Brain microvascular endothelial cell (primary cell): Measurements from ENCODE around the gene TMEM131.

ENCODE experiments used
- DNase-seq: peaks from one replicate; pipeline ENCODE4 v3.0.0-alpha.2; 2020
- H3K27ac ChIP-seq: fragments of 250-450 bp; sonication (Bioruptor Pico); 2 replicates; pipeline ENCODE4 v1.5.1; 2020; ENCODE audit warnings: mild to moderate bottlenecking, moderate library complexity
- H3K27me3 ChIP-seq: fragments of 250-450 bp; sonication (Bioruptor Pico); replicated peaks from 2 replicates; pipeline ENCODE4 v1.5.1; 2020; ENCODE audit warnings: mild to moderate bottlenecking
- H3K36me3 ChIP-seq: fragments of 250-450 bp; sonication (Bioruptor Pico); replicated peaks from 2 replicates; pipeline ENCODE4 v1.5.1; 2020; ENCODE audit warnings: mild to moderate bottlenecking
- H3K4me3 ChIP-seq: 2 replicates; pipeline ENCODE4 v1.5.1; 2011; ENCODE audit warnings: low read depth, mild to moderate bottlenecking, control low read depth, low read length, moderate library complexity
- in situ Hi-C: cut with HindIII; loops from 2 replicates; pipeline ENCODE4 v1.10.0; 2017; ENCODE audit warnings: low sequenced_read_pairs, low pct_ligation_motif_present
- TF ChIP-seq, protein P1 (sequence below): IDR thresholded peaks from 2 replicates; pipeline ENCODE4 v1.5.1; 2011; ENCODE audit warnings: low read depth, mild to moderate bottlenecking, moderate library complexity, low read length, control low read depth, inconsistent platforms; ENCODE audit errors: missing control alignments

Gene TMEM131

DNA sequence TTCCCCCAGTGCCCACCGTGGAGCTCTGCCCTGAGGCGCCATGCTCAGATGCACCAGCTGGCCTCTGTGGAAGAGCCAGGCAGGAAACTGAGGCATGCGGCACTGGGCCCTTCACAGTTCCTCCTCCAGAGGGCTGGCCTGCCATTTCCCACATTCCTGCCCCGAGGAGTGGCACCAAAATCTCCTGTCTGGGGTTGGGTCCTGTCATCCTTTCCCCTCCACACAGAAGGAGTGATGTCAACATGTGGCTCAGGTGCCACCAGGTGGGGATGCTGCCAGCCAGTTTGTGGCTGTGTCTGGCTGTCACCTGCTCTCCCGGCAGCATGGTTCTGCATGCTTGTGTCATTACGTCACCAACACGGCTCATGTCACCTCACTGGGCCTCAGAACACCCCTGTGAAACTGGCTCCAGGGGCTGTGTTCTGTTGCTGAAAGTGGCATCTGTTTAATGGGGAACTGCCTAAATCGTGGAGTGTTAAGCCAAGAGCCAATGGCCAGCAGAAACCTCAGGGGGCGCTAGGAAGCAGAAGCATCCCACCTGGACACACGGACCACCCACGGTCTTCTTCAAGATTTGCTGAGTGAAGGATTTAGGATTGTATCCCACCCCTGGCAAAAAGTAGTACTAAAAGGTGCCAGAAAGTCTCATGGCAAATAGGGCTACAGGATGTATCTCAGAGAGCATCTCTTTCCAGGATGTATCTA, 231.0 kb downstream of the TMEM131 start:
- peaks cover 36% of the 10 kb centered on the region for H3K36me3 ChIP-seq
- in situ Hi-C loops = no loop called here
- TF ChIP-seq, protein P1, sequence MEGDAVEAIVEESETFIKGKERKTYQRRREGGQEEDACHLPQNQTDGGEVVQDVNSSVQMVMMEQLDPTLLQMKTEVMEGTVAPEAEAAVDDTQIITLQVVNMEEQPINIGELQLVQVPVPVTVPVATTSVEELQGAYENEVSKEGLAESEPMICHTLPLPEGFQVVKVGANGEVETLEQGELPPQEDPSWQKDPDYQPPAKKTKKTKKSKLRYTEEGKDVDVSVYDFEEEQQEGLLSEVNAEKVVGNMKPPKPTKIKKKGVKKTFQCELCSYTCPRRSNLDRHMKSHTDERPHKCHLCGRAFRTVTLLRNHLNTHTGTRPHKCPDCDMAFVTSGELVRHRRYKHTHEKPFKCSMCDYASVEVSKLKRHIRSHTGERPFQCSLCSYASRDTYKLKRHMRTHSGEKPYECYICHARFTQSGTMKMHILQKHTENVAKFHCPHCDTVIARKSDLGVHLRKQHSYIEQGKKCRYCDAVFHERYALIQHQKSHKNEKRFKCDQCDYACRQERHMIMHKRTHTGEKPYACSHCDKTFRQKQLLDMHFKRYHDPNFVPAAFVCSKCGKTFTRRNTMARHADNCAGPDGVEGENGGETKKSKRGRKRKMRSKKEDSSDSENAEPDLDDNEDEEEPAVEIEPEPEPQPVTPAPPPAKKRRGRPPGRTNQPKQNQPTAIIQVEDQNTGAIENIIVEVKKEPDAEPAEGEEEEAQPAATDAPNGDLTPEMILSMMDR = no peak
- no peak overlapping the region for H3K27ac ChIP-seq
- no peak for DNase-seq
- no peak overlapping the region for H3K4me3 ChIP-seq
- no peaks in the 10 kb centered on the region for H3K27me3 ChIP-seq

DNA sequence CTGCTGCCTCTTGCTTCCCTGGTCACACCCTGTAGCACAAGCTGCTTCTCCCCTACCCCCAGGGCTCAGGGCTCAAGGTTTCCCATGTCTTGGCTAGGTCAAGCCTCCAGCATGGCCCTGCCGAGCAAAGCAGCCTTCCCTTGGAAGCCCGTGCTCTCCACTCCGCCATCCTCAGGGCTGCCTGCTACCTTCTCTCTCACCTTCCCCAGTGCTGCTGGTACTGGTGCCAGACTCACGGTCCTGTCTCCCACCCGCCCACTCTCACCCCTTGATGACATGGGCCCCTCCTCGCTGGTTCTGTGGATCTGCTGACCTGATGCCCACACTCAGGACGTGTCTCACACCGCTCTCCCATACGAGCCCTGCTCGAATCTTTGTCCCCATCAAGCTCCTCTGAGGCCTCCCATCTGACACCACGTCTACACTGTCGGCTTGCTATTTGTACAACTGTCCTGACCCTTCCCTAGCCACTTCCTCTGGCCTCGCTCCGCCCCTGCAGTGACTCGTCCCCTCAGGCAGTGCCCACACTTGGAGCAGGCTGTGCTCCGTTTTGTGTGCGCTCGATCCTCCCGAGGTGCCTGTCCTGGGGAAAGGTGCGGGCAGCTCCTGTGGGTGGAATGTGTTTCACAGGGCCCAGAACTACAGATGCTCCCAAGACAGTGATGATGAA, 232.4 kb downstream of the TMEM131 start:
- Histone ChIP-seq H3K27ac (no peak overlapping the region), H3K27me3 (no peaks in the 10 kb centered on the region), H3K4me3 (no peak overlapping the region), H3K36me3 (peaks cover 42% of the 10 kb centered on the region)
- DNase-seq = no peak
- TF ChIP-seq, protein P1 = no peak
- in situ Hi-C loops = no loop called here

DNA sequence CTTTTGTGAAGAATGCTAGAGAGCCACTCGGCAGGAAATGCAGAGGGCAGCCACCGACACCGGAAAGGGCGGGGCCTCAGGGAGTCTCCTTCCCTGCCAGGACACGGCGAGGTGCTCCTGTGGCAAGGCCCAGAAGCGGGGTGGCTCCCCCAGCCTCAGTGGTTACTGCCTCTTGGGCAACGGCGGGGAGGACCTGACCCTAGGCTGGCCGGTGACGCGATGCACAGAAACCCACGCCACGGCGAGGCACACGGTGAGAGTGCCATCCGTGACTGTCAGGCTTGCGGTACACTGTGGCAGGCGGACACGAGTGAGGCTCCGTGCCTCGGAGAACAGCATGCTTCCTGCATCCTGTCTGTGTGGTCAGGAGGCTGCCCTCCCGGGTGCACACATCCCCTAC, 234.6 kb downstream of the TMEM131 start:
- in situ Hi-C loops = no loop called here
- Histone ChIP-seq H3K27me3 (no peaks in the 10 kb centered on the region), H3K4me3 (no peak overlapping the region), H3K36me3 (peaks cover 49% of the 10 kb centered on the region), H3K27ac (no peak overlapping the region)
- DNase-seq = no peak
- TF ChIP-seq, protein P1 = no peak

DNA sequence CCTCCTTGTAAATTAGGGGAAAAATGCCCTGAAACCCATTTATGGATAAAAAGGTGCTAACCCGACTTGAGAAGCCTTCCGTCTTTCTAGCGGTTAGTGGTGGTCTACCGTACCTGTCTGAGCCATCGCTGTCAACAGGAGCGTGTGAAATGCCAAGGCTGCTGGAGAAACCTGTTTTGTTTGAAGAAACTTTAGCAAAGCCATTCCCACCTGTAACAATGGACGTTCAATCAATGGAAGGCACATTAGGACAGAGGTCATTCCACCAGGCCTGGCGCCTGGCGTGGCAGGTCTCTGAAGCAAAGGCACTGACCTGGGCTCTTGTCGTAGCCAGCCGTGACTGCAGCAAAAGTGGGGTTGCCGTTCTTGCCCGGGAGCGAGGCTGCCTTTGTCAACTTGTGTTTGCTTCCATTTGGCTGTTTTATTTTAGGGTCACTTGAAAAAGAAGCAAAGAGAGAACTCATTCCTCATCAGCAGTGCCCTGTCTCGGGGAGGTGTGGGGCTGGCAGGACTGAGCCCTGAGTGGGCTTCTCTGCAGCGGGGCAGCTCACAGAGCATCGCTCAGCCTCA, 235.2 kb downstream of the TMEM131 start:
- Histone ChIP-seq H3K27me3 (no peaks in the 10 kb centered on the region), H3K36me3 (peaks cover 44% of the 10 kb centered on the region), H3K4me3 (no peak overlapping the region), H3K27ac (no peak overlapping the region)
- TF ChIP-seq, protein P1 = no peak
- DNase-seq = no peak
- in situ Hi-C loops = no loop called here

DNA sequence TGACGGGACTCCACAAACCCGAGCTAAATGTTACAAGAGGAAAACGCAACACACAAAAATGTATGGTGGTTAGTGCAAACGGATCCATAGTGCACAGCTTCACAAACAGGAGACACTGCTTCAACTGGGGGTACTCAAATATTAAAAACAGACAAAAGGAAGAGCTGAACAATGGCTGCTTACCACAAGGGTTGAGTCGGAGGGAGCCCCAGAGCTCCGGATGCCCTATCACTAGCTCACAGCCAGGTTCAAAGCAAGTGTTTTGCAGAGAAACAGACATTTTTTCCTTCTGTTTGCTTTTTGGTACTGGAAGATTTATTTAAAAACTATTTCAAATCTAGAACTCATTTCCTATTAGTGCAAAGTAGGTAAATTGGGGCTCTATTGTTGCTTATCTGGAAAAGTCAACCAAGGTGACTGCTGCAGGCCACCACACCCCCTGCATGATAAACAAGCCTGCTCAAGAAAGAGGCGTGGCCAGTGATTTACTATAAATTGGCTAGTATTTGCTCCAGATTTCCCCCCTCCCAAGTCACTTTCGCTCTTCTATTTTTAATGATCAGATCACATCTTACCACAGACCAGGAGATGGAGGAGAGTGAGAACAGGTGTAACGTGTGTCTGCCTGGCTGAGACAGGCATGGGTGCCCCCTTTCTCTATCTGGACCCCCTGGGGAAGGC, 235.9 kb downstream of the TMEM131 start:
- no peak for DNase-seq
- Histone ChIP-seq H3K27me3 (no peaks in the 10 kb centered on the region), H3K27ac (no peak overlapping the region), H3K4me3 (no peak overlapping the region), H3K36me3 (peaks cover 37% of the 10 kb centered on the region)
- TF ChIP-seq, protein P1 = no peak
- in situ Hi-C loops = no loop called here
